Activated naive CD4-positive, alpha-beta T cell treated with anti-CD3 and anti-CD28 coated beads, Interleukin-2, amount 50 U/mL, for 16 hours (primary cell): Measurements from ENCODE around the gene SH3GLB1.

Experiments used
- DNase-seq: peaks from one replicate; pipeline ENCODE4 v3.0.0-alpha.2; 2020

The SH3GLB1 gene

GRCh38 chr1:86774305-86775295, 70.2 kb downstream of the SH3GLB1 start:
- DNase-seq: peak; percentile 51

GRCh38 chr1:86775395-86775794, 71.0 kb downstream of the SH3GLB1 start:
- DNase-seq: no peak

GRCh38 chr1:86776108-86776507, 71.7 kb downstream of the SH3GLB1 start:
- DNase-seq: no peak

GRCh38 chr1:86778569-86779239, 74.3 kb downstream of the SH3GLB1 start:
- no peak for DNase-seq

- DNase-seq: no peak
Measured at GRCh38 chr1:86779308-86780191, 75.2 kb downstream of the SH3GLB1 start.

- DNase-seq: no peak
Measured at GRCh38 chr1:86782482-86782881, 78.1 kb downstream of the SH3GLB1 start.

- DNase-seq: no peak
Measured at GRCh38 chr1:86787621-86788020, 83.2 kb downstream of the SH3GLB1 start.

- no peak for DNase-seq
Measured at GRCh38 chr1:86788300-86789206, 84.2 kb downstream of the SH3GLB1 start.

GRCh38 chr1:86795316-86795715, 90.9 kb downstream of the SH3GLB1 start:
- no peak for DNase-seq
